Endothelial cell of umbilical vein (primary cell): ENCODE measurements around the gene MRPL17. TPM values are rescaled to one million over a fixed set of nuclear protein-coding genes. Genes with fewer than 3 reads are reported as not detected.

Source experiments
- BruUV-seq: library from RNA; stranded (reverse); fragments of 400-500 nt; replicated peaks from 2 replicates; lab custom pipeline; 2021; lab: Mats Ljungman, UMichigan
- CTCF ChIA-PET: fragments of 300-600, 350-600 bp; sonication (Branson Sonifier 250); formaldehyde crosslinking; loops from one replicate; lab custom pipeline; 2021; ENCODE audit warnings: antibody characterized with exemption, inconsistent platforms; lab: Charles Lee
- POLR2A ChIA-PET: fragments of 300-600, 350-600 bp; sonication (Branson Sonifier 250); formaldehyde crosslinking; loops from one replicate; lab custom pipeline; 2021; ENCODE audit warnings: antibody characterized with exemption, inconsistent platforms; lab: Charles Lee
- DNase-seq: peaks from one replicate; pipeline ENCODE4 v3.0.0-alpha.2; 2011; ENCODE audit warnings: low read depth, low spot score
- FAIRE-seq: peaks from 2 replicates; lab custom pipeline; 2011; peaks lifted over from hg19 to GRCh38; lab: Jason Lieb, UNC
- H2AFZ ChIP-seq: 2 replicates; pipeline ENCODE4 v1.6.0; 2012; ENCODE audit warnings: low read depth, low read length, control low read depth, inconsistent platforms
- H3K27ac ChIP-seq: 2 replicates; pipeline ENCODE4 v1.5.1; 2011; ENCODE audit warnings: low read depth, mild to moderate bottlenecking, control low read depth, low read length, moderate library complexity; ENCODE audit not compliant: insufficient read depth
- H3K27me3 ChIP-seq, 2 experiments: 2 replicates each; pipeline versions ENCODE4 v1.6.0 to v1.6.1; 2011; ENCODE audit warnings: low read length in 2 of 2, mixed read lengths in 1 of 2; ENCODE audit not compliant: control insufficient read depth in 2 of 2, insufficient read depth in 2 of 2
- H3K36me3 ChIP-seq, 2 experiments: 2 replicates in 1 of 2; 3 replicates in 1 of 2; pipeline ENCODE4 v1.5.1; 2011; ENCODE audit warnings: low read length in 2 of 2, mild to moderate bottlenecking in 1 of 2, moderate library complexity in 1 of 2; ENCODE audit not compliant: control insufficient read depth in 2 of 2, insufficient read depth in 2 of 2; ENCODE audit errors: extremely low read depth in 1 of 2
- H3K4me1 ChIP-seq: 3 replicates; pipeline ENCODE4 v1.5.1; 2011; ENCODE audit warnings: mild to moderate bottlenecking, low read length; ENCODE audit not compliant: control insufficient read depth, insufficient read depth; ENCODE audit errors: extremely low read depth
- H3K4me2 ChIP-seq: 2 replicates; pipeline ENCODE4 v1.6.1; 2011; ENCODE audit warnings: low read length, control low read depth, mixed read lengths; ENCODE audit not compliant: insufficient read depth
- H3K4me3 ChIP-seq, 3 experiments: fragments of 200-600 bp in 1 of 3; sonication (generic), shearing (Covaris generic) in 1 of 3; replicated peaks in 1 of 3; 2 replicates each; pipeline ENCODE4 v1.5.1; 2011 to 2016; ENCODE audit warnings: control low read depth in 3 of 3, low read length in 3 of 3, mild to moderate bottlenecking in 2 of 3, inconsistent platforms in 1 of 3, low read depth in 1 of 3, moderate library complexity in 1 of 3; ENCODE audit not compliant: insufficient read depth in 1 of 3
- H3K79me2 ChIP-seq: 2 replicates; pipeline ENCODE4 v1.6.0; 2012; ENCODE audit warnings: low read length, inconsistent platforms; ENCODE audit not compliant: control insufficient read depth, insufficient read depth
- H3K9ac ChIP-seq: replicated peaks from 2 replicates; pipeline ENCODE3; 2011; ENCODE audit warnings: low read length, control low read depth; ENCODE audit not compliant: insufficient read depth; ENCODE audit errors: extremely low read depth
- H3K9me1 ChIP-seq: replicated peaks from 3 replicates; pipeline ENCODE4 v1.6.0; 2011; ENCODE audit warnings: mild to moderate bottlenecking, low read length; ENCODE audit not compliant: control insufficient read depth, insufficient read depth; ENCODE audit errors: extremely low read depth
- H3K9me3 ChIP-seq: replicated peaks from 2 replicates; pipeline ENCODE4 v1.5.1; 2012; ENCODE audit warnings: low read length, inconsistent platforms; ENCODE audit not compliant: control insufficient read depth, insufficient read depth
- H4K20me1 ChIP-seq: replicated peaks from 2 replicates; pipeline ENCODE3; 2011; ENCODE audit warnings: mild to moderate bottlenecking, low read length; ENCODE audit not compliant: control insufficient read depth, insufficient read depth; ENCODE audit errors: extremely low read depth
- EZH2 ChIP-seq: IDR thresholded peaks from 2 replicates; pipeline ENCODE4 v1.6.1; 2012; ENCODE audit warnings: borderline replicate concordance, low read depth, mild to moderate bottlenecking, moderate library complexity, low read length, inconsistent platforms; ENCODE audit not compliant: severe bottlenecking
- FOS ChIP-seq: IDR thresholded peaks from 2 replicates; pipeline ENCODE4 v1.6.1; 2011; ENCODE audit warnings: mild to moderate bottlenecking, low read length, moderate library complexity, borderline replicate concordance; ENCODE audit not compliant: insufficient read depth
- GATA2 ChIP-seq: IDR thresholded peaks from 2 replicates; pipeline ENCODE4 v1.7.0; 2011; ENCODE audit warnings: low read depth, mild to moderate bottlenecking, moderate library complexity, mixed read lengths, low read length; ENCODE audit not compliant: insufficient read length, insufficient read depth
- JUN ChIP-seq: IDR thresholded peaks from 2 replicates; pipeline ENCODE4 v1.6.1; 2011; ENCODE audit warnings: borderline replicate concordance, low read depth; ENCODE audit not compliant: insufficient read length, insufficient read depth
- MYC ChIP-seq: IDR thresholded peaks from one replicate; pipeline ENCODE4 v1.6.1; 2011; ENCODE audit warnings: mild to moderate bottlenecking, low read depth, low read length
- POLR2A ChIP-seq: IDR thresholded peaks from 2 replicates; pipeline ENCODE4 v1.6.1; 2012; ENCODE audit warnings: low read depth, mild to moderate bottlenecking, control low read depth, low read length
- POLR2AphosphoS5 ChIP-seq: IDR thresholded peaks from 2 replicates; pipeline ENCODE4 v1.6.1; 2012; ENCODE audit warnings: low read depth, mild to moderate bottlenecking, control low read depth, low read length, moderate library complexity; ENCODE audit not compliant: insufficient read depth
- dilution Hi-C: fragments of 300-500 bp; cut with MboI; formaldehyde crosslinking; loops from one replicate; pipeline ENCODE4 v1.15.0; 2019; ENCODE audit warnings: low sequenced_read_pairs; ENCODE audit not compliant: extremely low pct_ligation_motif_present
- intact Hi-C: fragments of 100-400 bp; cut with micrococcal nuclease; formaldehyde crosslinking; loops from one replicate; pipeline ENCODE4 v1.10.0; 2022
- polyA plus RNA-seq, 4 experiments: library from polyadenylated mRNA; depleted of rRNA in 3 of 4; stranded (reverse) in 3 of 4; unstranded in 1 of 4; fragments of >200 nt; gene quantifications; 2 replicates each; pipeline versions ENCODE4 v1.2.1 to v1.2.3, GENCODE V29; 2011 to 2012; ENCODE audit warnings: missing spikeins in 1 of 4
- total RNA-seq: library from RNA; stranded (reverse); gene quantifications from 2 replicates; pipeline ENCODE4 v1.2.3, GENCODE V29; 2021
- TF ChIP-seq, protein P1 (sequence below), 2 donors: IDR thresholded peaks; 1 replicate in 1 of 2; 2 replicates in 1 of 2; pipeline ENCODE4 v1.5.1; 2011; ENCODE audit warnings: low read length in 2 of 2, mild to moderate bottlenecking in 2 of 2, moderate library complexity in 2 of 2, control low read depth in 1 of 2, inconsistent platforms in 1 of 2, low read depth in 1 of 2; ENCODE audit not compliant: insufficient read depth in 1 of 2; ENCODE audit errors: extremely low read depth in 1 of 2
- TF ChIP-seq, protein P2 (sequence below): IDR thresholded peaks from 2 replicates; pipeline ENCODE4 v1.6.1; 2011; ENCODE audit not compliant: insufficient read depth, insufficient read length

Gene MRPL17
- total and polyA plus RNA-seq, 2 donors (not counting 3 experiments of a cell fraction or from before 2014, with no cell fraction given): 67.6 to 87.2 TPM

DNA sequence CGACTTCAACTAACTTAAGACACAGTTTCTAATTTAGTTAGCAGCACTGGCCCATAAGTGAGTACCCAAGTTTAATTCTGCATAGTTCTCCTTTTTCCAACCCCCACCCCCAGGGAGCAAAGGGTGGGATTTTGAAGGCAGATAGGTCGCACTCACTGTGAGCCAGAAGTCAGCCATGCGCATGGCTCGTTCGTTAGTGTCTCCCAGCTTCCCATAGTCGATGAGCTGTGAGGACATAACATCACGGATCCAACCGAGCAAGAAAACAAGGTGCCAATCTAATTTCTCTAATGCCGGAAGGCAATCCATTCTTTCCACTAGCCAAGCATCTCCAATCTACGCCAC, 577 bp downstream of the MRPL17 start:
- TF ChIP-seq, protein P1, sequence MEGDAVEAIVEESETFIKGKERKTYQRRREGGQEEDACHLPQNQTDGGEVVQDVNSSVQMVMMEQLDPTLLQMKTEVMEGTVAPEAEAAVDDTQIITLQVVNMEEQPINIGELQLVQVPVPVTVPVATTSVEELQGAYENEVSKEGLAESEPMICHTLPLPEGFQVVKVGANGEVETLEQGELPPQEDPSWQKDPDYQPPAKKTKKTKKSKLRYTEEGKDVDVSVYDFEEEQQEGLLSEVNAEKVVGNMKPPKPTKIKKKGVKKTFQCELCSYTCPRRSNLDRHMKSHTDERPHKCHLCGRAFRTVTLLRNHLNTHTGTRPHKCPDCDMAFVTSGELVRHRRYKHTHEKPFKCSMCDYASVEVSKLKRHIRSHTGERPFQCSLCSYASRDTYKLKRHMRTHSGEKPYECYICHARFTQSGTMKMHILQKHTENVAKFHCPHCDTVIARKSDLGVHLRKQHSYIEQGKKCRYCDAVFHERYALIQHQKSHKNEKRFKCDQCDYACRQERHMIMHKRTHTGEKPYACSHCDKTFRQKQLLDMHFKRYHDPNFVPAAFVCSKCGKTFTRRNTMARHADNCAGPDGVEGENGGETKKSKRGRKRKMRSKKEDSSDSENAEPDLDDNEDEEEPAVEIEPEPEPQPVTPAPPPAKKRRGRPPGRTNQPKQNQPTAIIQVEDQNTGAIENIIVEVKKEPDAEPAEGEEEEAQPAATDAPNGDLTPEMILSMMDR (IDR thresholded peaks at IDR 0.05; ENCODE audit: extremely low read depth in 1 of 2, insufficient read depth in 1 of 2, low read depth in 1 of 2, low read length in 2 of 2): no peak
- TF ChIP-seq GATA2: no peak
- FAIRE-seq (no peak), DNase-seq (no peak)
- Histone ChIP-seq H3K4me2 (peak overlapping the region; percentile 83), H3K36me3 (peaks cover 0 to 6% of the 10 kb centered on the region in 2 experiments), H3K9me3 (no peaks in the 10 kb centered on the region), H3K4me1 (peaks cover 22% of the 10 kb centered on the region), H3K4me3 (peak overlapping the region; percentile 54 to 91 (median 61)), H3K9me1 (no peaks in the 10 kb centered on the region), H4K20me1 (no peaks in the 10 kb centered on the region), H3K27me3 (no peaks in the 10 kb centered on the region), H2AFZ (peak overlapping the region; percentile 55), H3K27ac (peak overlapping the region; percentile 55), H3K9ac (peak overlapping the region; percentile 76), H3K79me2 (peaks cover 28% of the 10 kb centered on the region)
- CTCF ChIA-PET: interaction anchor here (0.7 to 3.9 kb wide), 18 partner anchors 8 to 244 kb away, joined by 3 to 48 read pairs (median 8); partner anchors contain the start of genes ARFIP2, TAF10, TIMM10B and TPP1
- BruUV-seq: no TSS peak
- POLR2A ChIA-PET: interaction anchor here (1.5 kb wide), 2 partner anchors 70 to 75 kb away, joined by 6 to 14 read pairs; partner anchors contain the start of gene TAF10
- intact Hi-C loops (loop anchor here (2.0 kb wide), 2 partner anchors 160 to 202 kb away; partner anchors contain the start of genes ARFIP2 and TIMM10B), dilution Hi-C loops (no loop called here)

DNA sequence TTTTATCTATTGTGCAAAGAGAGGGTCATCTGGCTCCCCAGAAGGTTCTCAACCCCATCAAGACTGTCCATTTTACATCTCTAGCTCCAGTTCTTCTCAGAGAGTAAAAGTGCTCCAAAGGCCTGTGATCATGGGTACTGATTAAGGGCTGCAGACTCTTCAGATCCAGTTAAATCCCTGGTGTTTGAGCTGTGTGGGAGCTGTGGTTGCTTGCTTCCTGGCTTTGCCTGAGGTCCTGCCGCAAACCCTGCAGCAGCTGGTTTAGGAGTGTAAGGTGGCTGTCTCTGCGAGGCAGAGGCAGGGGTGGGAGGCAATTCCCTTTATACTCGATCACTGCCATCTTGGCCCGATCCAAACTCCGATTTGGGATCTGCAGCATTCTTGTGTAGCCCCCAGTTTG, 1.2 kb downstream of the MRPL17 start:
- peak overlapping the region; percentile 76 for H3K9ac ChIP-seq
- intact Hi-C loops (loop anchor here (2.0 kb wide), 2 partner anchors 159 to 201 kb away; partner anchors contain the start of genes ARFIP2 and TIMM10B), dilution Hi-C loops (no loop called here)
- H3K79me2 ChIP-seq: peaks cover 28% of the 10 kb centered on the region
- peak overlapping the region; percentile 54 to 91 (median 61) for H3K4me3 ChIP-seq
- H3K36me3 ChIP-seq: peaks cover 0 to 6% of the 10 kb centered on the region in 2 experiments
- no peaks in the 10 kb centered on the region for H3K27me3 ChIP-seq
- ChIA-PET CTCF (interaction anchor here (0.8 to 3.9 kb wide), 8 partner anchors 9 to 151 kb away, joined by 3 to 48 read pairs (median 8); partner anchors contain the start of genes TAF10 and TPP1), POLR2A (no interaction called here)
- peak overlapping the region; percentile 83 for H3K4me2 ChIP-seq
- no TSS peak for BruUV-seq
- DNase-seq (no peak), FAIRE-seq (no peak)
- H3K4me1 ChIP-seq: peaks cover 22% of the 10 kb centered on the region
- no peaks in the 10 kb centered on the region for H3K9me3 ChIP-seq
- H2AFZ ChIP-seq: no peak overlapping the region
- no peak for TF ChIP-seq MYC
- no peak for TF ChIP-seq FOS
- TF ChIP-seq, protein P2, sequence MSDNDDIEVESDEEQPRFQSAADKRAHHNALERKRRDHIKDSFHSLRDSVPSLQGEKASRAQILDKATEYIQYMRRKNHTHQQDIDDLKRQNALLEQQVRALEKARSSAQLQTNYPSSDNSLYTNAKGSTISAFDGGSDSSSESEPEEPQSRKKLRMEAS: no peak
- no peak for TF ChIP-seq EZH2
- TF ChIP-seq POLR2AphosphoS5: no peak
- TF ChIP-seq POLR2A: no peak
- no peak for TF ChIP-seq JUN
- TF ChIP-seq, protein P1 (IDR thresholded peaks at IDR 0.05; ENCODE audit: extremely low read depth in 1 of 2, insufficient read depth in 1 of 2, low read depth in 1 of 2, low read length in 2 of 2): no peak
- no peak for TF ChIP-seq GATA2
- H3K9me1 ChIP-seq: no peaks in the 10 kb centered on the region
- no peaks in the 10 kb centered on the region for H4K20me1 ChIP-seq
- H3K27ac ChIP-seq: no peak overlapping the region
